ENCODE results near the gene ACTN2.

ACTN2 gene

DNA sequence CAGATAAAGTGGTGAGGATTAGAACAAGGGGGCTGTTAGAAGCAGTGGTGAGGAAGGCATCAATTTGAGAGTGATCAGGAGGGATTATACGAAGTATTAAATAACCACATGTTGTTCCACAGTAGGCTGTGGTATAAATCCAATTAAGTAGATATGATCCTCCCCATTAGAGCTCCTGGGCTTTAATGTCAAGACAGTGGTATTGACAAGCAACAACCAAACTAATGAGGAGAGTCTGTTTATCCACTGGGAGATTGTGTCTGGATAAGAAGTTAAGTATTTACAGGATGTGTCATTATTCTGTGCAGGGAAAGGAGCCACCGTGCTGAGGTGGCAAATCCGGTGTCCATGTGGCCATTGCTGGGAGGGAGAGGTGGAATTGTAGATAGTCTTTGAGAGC is 5.8 kb downstream of the ACTN2 start:
- DNase-seq, result no peak

DNA sequence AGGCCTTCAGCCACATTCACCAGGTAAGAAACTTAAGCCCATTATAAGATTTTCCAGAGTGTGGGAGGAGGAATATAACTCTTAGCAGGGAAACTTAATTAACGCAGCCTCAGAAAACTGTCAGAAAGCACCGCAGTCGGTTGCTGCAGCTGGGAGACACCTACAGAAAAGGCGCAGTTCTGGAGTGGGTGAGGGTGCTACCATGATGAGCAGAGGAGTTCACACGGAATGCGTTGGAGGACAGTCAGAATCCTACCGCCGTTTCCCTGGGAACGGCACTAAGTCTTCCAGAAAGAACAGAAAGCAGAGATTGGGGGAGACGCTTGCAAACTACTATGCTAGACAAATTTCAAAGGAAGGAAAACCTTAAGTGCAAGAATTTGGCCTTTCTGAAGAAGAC is 6.4 kb downstream of the ACTN2 start:
- no peak for DNase-seq

- DNase-seq, result no peak
Measured at GRCh38 chr1:236699366-236699765, 13.1 kb downstream of the ACTN2 start.

- no peak for DNase-seq
Measured at GRCh38 chr1:236700903-236701302, 14.6 kb downstream of the ACTN2 start.

- DNase-seq, result no peak
Measured at GRCh38 chr1:236701782-236702181, 15.5 kb downstream of the ACTN2 start.

- no peak for DNase-seq
Measured at GRCh38 chr1:236702791-236703394, 16.6 kb downstream of the ACTN2 start.

GRCh38 chr1:236705771-236706170 is 19.5 kb downstream of the ACTN2 start:
- no peak for DNase-seq

DNA sequence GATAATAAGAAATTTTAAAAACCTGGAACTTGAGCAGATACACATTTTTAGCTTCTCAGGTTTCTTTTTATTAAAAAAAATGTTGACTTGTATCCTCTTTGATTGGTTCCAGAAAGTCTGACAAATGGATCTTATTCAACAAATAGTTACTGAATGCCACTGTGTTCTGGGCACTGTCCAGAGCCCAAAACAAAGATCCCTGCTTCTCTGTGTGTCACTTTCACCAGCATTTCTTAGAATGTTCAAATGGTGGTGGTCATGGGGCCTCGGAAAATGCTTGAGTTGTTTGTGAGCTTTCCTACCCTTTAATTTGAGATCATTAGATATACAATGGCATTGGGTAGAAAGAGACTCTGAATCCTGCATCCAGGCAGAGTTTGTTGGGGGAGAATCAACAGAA is 19.9 kb downstream of the ACTN2 start:
- no peak for DNase-seq

DNA sequence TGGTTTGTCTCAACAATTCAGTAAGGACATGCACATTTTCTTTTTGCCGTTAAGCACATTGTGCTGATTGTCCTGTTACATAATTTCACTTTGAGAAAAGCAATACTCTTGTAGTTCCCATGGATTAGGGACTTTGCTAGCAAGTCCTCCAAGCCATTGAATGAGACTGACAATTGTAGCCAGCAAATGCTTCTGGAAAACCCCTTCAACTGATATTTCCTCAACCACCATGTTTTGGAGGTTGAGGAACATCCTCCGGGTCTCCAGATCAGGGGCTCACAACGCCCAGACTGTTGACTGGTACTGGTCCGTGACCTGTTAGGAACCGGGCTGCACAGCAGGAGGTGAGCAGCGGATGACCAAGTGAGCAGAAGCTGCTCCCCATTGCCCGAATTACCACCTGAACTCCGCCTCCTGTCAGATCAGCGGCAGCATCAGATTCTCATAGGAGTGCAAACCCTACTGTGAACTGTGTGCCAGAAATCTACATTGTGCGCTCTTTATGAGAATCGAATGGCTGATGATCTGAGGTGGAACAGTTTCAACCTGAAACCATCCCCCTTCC is 24.1 kb downstream of the ACTN2 start:
- DNase-seq, result no peak

DNA sequence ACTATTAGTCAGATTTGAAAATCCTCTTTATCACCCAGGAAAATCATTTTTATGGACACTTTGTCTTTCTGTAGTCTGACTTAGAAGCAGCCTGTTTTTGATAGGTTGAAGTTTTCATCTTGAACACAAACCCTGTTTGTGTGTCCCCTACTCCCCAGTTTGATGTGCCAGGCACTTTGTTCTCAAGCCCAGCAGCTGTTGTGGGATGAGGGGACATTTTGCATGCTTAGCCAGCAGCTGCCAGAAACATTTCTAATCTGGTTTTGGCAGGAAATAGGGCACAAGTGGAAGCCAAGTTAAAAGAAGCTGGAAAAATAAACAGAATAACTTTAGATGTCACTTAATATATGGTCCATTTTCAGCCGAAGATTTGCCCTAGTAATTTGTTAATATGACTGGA is 29.9 kb downstream of the ACTN2 start:
- no peak for DNase-seq

DNA sequence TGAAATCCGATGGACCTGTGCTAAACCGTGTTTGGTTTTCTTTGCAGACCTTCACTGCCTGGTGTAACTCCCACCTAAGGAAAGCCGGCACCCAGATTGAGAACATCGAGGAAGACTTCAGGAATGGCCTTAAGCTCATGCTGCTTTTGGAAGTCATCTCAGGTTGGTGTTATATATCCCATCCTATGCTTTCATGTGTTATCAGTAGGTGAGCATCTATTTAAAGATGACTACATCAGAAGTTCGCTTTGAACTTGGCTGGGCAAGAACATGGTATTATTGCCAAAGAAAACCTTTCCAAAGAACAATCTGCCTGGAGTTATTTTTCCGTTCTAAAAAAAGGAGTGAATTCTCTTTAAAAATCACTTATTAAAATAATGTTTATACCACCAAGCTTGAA is 31.5 kb downstream of the ACTN2 start:
- DNase-seq, result no peak

- DNase-seq, result no peak
Measured at GRCh38 chr1:236718328-236718727, 32.0 kb downstream of the ACTN2 start.

DNA sequence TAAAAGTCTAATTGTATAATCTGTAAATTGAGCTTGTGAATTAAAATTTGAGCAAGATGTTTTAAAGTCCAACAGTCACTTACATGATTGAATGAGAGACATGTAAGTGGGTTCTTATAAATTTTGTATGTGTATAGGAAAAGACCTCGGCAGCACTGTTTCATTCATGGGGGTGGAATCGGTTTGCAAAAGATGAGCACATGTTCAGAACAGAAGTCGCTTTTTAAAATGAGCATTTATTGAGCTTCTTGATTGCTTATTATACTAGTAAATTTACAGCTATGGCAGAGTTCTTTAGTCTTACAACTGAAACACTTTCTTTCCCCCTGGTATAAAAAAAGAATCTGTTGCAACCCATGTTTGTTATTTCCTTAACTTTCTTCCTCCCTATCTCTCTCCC is 33.9 kb downstream of the ACTN2 start:
- DNase-seq, result no peak

GRCh38 chr1:236720611-236721010 is 34.3 kb downstream of the ACTN2 start:
- DNase-seq, result no peak

GRCh38 chr1:236724049-236724448 is 37.8 kb downstream of the ACTN2 start:
- no peak for DNase-seq

DNA sequence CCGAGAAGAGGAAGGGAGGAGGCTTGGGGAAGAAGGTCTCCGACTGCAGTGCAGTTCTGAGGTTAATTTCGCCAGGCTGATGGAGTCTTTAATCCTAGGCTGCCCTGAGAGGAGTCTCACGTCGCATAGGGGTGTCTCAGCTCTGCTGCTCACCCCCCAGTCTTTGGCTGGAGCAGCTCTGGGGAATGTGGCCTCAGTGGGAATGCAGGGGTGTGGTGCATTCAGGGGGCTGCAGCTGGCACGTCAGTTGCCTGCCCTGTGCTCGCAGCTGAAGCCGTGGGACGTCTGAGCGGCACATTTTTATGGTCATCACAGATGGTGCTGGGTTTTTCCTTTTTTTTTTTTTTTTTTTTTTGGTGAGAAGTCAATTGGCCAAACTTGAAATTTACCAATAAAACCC is 38.2 kb downstream of the ACTN2 start:
- no peak for DNase-seq

- DNase-seq, result no peak
Measured at GRCh38 chr1:236725668-236726067, 39.4 kb downstream of the ACTN2 start.

- DNase-seq, result no peak
Measured at GRCh38 chr1:236727521-236727920, 41.2 kb downstream of the ACTN2 start.

DNA sequence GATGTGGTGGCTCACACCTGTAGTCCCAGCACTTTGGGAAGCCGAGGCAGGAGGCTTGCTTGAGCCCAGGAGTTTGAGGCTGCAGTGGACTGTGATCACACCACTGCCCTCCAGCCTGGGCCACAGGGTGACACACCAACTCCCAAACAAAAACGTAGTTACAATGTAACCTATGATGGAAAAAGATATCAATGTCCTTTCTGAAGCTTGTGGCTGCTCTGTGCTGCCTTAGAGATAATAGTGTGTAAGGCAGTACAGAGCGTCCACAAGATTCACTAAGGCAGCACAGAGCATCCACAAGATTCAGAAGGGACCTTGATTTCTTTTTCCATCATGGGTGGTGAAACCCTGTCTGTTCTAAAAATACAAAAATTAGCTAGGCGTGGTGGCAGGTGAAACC is 42.5 kb downstream of the ACTN2 start:
- no peak for DNase-seq

- no peak for DNase-seq
Measured at GRCh38 chr1:236733653-236734052, 47.4 kb downstream of the ACTN2 start.

GRCh38 chr1:236734141-236734765 is 48.0 kb downstream of the ACTN2 start:
- no peak for DNase-seq

- no peak for DNase-seq
Measured at GRCh38 chr1:236736761-236737160, 50.5 kb downstream of the ACTN2 start.

GRCh38 chr1:236741753-236742152 is 55.5 kb downstream of the ACTN2 start:
- no peak for DNase-seq

DNA sequence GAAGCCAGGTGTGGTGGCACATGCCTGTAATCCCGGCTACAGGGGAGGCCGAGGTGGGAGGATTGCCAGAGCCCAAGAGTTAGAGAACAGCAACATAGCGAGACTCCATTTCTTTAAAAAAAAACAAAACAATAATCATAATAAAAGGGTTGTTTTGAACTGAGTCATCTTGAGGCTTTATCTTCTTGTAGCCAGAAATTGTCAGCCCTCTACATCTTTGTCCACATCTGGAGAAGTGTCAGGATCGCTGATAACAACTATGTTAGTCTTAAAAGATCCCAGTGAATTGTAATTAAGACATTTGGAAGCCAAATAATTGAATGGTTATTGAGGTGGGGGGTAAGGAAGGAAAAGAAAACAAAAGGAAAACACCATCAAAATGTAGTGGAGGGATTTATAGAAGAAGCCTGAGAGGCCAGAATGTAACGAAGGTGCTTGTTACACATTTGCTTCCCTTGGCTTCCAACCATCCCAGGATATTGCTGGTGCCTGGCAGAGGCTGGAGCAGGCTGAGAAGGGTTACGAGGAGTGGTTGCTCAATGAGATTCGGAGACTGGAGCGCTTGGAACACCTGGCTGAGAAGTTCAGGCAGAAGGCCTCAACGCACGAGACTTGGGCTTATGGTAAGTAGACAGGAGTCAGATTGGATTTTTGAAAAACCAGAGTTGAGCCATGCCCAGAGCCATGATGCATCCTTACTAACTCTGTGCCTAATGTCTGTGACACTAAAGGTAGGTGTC is 56.3 kb downstream of the ACTN2 start:
- DNase-seq, result no peak

Measured in activated T-cell treated with anti-CD3 and anti-CD28 coated beads, Interleukin-2, amount 50 U/mL, for 1 hour (primary cell).